Measurements from ENCODE around the gene OR2F1.

Gene OR2F1
- 0 to 0.13 (median 0) reads per million in 18 experiments for total RNA-seq

- DNase-seq = no peak
Measured at GRCh38 chr7:143954544-143954943, at the start of gene OR2F1. OR2F1 (plus strand) TSS chr7:143954844; CDS start chr7:143959971, 5,127 bp downstream.

GRCh38 chr7:143905509-143905908, 49.1 kb upstream of the OR2F1 start:
- no peak for DNase-seq

- no peak for DNase-seq
Measured at GRCh38 chr7:143906151-143906550, 48.5 kb upstream of the OR2F1 start.

DNA sequence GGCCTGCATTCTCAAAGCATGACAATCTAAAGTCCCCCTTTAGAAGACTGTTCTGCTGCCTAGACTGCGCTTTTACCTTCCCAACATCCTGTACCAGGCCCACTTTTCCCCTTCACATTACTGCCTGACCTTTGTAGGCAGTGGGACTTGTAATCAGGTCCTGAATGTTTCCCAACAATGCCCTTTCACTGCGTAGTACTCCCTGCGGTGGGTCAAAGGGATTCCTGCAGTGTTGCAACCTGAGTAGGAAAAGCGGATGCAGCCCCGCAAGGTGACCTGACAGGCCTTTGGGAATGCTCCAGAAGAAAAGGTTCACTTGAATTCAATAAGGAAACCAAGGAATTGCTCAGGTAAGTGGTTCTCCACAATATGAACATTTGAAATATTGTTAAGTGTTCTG, 47.7 kb upstream of the OR2F1 start:
- DNase-seq = no peak

DNA sequence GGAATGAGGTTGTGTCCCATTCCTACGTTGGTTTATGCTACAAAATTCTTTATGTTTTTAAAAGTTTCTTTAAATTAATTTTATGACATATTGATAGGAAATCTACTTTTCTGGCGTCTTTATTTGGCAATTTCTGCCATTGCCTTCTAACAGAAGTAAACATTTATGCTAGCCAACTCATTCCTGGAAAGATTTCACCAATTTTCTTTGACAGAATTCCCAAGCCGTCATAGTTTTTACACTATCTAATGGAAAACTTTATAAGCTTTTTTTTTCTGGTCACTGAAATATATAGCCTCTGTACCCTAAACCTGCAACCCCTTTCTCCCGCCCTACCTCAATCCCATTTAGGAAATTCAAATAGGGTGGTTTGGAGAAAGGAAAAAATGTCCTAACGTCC, 46.5 kb upstream of the OR2F1 start:
- no peak for DNase-seq

- no peak for DNase-seq
Measured at GRCh38 chr7:143909863-143910262, 44.8 kb upstream of the OR2F1 start.

- DNase-seq = no peak
Measured at GRCh38 chr7:143910473-143911248, 44.0 kb upstream of the OR2F1 start.

DNA sequence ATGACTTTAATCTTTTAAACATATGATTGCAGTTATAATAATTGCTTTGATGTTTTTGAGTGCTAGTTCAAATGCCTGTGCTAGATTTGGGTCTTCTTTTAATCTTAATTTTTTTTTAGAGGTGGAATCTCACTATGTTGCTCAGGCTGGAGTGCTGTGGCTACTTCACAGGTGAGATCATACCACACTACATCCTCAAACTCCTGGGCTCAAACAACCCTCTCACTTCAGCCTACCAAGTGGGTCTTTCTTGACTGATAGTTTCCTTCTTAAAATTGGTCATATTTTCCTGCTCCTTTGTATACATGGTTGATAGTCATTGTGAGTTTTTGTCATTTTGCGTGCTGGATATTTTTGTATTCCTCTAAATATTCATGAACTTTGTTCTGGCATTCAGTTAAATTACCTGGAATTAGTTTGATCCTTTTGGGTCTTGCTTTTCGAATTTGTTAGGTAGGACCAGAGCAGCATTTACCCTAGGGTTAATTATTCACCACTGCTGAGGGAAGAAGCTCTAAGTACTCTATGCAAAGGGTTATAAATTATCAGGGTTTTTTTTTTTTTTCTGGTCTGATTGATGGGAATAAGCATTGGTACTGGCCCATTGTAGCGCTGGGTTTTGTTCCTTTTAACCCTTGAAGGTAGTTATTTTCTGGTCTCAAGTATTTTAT, 40.6 kb upstream of the OR2F1 start:
- DNase-seq = no peak

DNA sequence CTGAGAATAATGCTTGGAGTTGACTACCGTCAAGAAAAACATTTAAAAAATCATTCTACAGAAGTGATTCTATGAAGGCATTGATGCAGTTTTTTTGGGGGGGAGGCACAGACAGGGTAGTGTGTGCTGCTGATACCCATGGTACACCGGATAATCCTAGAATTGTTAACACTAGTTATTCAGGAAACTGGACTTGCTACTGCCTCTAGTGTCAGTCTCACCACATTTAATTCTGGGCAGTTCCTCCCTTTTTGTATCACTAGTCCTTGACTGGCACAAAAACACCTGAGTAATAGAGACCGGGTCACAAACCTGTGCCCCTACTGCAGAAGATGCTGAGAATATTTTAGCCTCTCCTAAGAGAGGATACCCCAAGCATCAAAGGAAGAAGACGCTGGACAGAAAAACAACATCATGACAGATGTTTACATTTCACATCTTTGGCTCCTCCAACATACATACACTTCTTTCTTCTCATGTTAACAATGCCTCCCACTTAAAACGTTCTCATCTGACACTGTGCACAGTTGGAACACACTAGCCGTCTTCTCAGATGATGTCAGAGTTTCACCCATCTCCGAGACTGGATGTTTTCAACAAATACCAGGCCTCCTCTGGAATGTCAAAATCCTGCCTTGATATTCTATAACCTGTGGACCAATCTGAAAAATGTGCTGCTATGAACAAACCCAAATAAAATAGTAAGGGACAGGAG, 39.5 kb upstream of the OR2F1 start:
- no peak for DNase-seq

GRCh38 chr7:143924851-143925250, 29.8 kb upstream of the OR2F1 start:
- DNase-seq = no peak

GRCh38 chr7:143929224-143929920, 25.3 kb upstream of the OR2F1 start:
- DNase-seq = no peak

GRCh38 chr7:143931739-143932138, 22.9 kb upstream of the OR2F1 start:
- DNase-seq = no peak

DNA sequence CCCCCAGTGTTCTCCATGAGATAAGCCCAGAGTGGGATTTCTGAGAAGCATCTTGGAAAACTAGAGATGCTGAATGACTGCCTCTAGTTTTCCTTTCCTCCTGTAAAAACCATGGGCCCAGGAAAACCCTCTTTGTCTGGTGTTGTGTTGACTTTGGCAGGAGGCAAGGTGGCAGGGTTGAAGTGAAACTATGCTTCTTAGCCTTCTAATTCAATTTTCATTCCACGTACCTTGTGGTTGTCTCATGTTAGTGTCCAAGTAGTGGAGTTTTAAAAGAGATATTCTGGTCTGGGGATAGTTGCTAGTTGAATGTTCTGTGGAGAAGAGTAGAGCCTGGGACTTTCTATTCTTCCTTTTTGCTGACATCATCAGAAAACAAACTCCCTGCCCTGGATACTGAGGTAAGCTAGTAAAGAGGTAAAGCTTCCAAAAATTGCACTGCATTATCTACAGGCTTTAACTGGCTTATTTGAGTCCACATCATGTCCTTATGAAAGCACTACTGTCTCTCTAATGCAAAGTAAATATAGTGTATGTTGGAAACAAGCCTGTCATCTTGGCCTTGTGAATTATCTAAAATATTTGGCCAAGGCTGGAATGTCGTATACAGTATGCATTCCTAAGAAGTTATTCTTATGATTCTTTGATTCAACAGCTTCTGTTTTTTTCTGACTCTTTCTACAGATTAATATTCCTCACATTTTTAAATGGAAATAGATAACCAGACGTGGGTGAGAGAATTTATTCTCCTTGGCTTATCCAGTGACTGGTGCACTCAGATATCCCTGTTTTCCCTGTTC, 19.9 kb upstream of the OR2F1 start, which contains the start of gene OR2F2:
OR2F2 (plus strand) TSS at position 708 of the 800 bp plus-strand sequence; CDS start at position 708, 0 bp downstream.
- no peak for DNase-seq

- no peak for DNase-seq
Measured at GRCh38 chr7:143936087-143937009, 18.3 kb upstream of the OR2F1 start.

DNA sequence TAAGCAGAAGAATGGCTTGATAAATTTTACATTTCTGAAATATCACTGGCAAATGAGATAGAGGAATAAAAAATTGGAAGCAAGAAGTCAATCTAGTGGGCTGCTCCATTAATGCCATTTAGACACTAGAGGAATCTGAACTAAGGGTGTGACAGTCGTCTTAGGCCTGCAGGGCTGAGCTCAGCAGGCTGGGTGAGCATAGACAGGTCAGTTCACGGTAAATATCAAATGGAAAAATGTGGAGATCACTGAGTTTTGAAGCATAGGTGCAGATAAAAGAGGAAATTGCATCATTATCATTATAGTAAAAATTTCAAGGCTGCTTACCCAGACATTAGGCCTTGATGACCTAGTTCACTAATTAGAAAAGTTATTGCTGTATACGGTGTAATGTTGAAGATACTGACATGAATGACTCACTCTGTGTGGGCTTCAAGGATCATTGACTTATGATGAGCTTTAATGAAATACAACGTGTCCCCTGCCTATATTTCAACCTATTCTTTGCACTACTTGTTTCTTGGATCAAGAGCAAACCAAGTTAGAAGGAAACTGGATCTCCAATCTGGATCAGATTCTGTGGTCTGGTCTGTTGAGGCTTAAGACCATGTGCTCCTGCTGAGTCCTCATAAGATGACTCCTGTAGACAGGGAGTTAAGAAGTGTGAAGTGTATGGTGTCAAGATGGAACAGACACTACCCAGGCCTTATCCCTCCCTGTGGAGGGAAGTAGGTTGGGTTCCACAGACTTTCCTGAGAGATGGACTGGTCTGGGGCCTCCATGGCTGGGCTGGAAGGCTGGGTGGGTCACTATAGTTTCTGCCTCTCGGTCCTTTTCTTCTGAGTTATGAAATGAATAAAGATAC, 16.0 kb upstream of the OR2F1 start:
- no peak for DNase-seq

GRCh38 chr7:143945423-143945822, 9.2 kb upstream of the OR2F1 start:
- DNase-seq = no peak

DNA sequence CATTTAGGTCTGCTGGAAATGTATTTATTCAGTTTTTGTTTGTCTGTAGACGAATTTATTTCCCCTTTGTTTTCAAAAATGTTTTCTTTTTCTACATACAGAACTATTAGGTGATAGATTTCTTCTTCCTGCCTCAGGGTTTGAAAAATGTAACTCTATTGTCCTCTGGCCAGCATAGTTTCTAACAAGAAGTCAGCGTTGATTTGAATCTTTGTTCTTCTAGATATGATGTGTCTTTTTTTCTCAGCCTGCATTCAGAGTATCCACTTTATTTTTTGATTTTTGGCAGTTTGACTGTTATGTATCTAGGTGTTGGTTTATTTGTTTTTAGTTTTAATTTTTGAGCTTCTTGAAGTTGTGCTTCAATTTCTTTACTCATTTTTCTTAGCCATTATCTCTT, 7.5 kb upstream of the OR2F1 start:
- no peak for DNase-seq

DNA sequence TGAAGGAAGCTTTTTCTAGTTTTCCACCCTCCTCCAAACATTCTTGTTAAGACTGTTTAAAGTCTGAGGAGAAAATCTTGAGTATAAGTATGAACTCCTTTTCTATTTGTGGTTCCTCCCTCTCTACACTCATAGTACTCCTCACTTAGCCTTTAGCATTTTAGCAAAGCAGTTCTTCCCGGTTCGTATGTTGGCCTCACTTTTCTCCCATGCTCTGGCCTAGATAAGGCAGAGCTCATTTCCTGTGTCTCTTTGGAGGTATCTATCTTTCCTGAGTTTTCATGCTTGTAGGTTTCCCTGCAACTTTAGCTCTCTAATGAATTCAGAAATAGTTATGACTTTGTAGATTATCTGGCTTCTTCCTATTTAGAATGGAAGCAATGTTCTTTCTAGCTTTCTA, 5.9 kb upstream of the OR2F1 start:
- DNase-seq = no peak

DNA sequence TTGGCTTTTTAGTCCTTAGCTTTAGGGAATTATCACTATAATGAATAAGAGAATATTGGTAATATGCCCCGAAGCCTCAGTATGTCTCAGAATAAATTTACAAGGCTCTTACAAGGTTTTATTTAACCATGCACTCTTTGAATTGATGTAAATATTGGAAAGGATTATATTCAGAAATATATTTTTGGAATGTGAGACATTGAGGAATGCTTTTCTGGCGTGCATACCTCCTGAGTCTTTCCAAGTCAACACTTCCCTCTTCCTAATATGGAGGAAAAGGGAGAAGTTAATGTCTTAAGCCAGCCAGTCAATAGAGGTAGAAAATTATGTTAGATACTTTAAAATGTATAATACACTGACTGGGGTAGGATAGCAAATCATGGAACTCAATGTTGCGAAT, 1.2 kb upstream of the OR2F1 start:
- no peak for DNase-seq

DNA sequence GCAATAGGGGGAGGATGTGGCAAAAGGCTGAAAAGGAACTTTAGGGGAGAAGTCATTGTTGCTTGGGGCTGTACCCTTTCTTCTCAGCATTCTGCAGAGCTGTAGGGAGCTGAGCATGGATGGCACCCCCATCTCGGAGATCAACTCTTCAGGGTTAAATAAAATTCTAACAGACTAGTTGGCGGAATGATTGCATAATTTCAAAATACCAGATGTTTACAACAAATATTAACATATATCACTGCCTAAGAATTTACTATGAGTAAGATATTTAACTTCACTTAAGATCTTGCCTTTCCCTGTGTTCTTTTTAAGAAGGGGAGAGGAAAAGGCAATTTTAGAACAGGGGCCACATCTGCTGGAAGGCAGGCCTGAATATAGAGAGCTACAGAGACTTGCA, 509 bp upstream of the OR2F1 start:
- DNase-seq = no peak
